Activated T-helper 17 cell treated with anti-CD3 and anti-CD28 coated beads, Interleukin-2, amount 50 U/mL, for 72 hours (primary cell): ENCODE data around the gene MUC6. TPM values are rescaled to one million over a fixed set of nuclear protein-coding genes. Genes with fewer than 3 reads are reported as not detected.

Experiments used
- ATAC-seq: fragments of 150-1000 bp; cut with Tn5 transposase; replicated peaks from 2 replicates; pipeline ENCODE4 v1.10.0; 2021; ENCODE audit warnings: mild to moderate bottlenecking, moderate library complexity
- H3K27ac Mint-ChIP-seq: one replicate; pipeline ENCODE4 v1.8.0; 2022; ENCODE audit warnings: mixed read lengths
- H3K27me3 Mint-ChIP-seq: one replicate; pipeline ENCODE4 v1.8.0; 2022; ENCODE audit warnings: mixed read lengths
- H3K36me3 Mint-ChIP-seq: one replicate; pipeline ENCODE4 v1.8.0; 2022; ENCODE audit warnings: low read depth, mild to moderate bottlenecking, mixed read lengths
- H3K4me1 Mint-ChIP-seq: one replicate; pipeline ENCODE4 v1.8.0; 2022; ENCODE audit warnings: mixed read lengths
- H3K4me3 Mint-ChIP-seq: one replicate; pipeline ENCODE4 v1.8.0; 2022; ENCODE audit warnings: mild to moderate bottlenecking, mixed read lengths
- H3K9me3 Mint-ChIP-seq: one replicate; pipeline ENCODE4 v1.8.0; 2022; ENCODE audit warnings: mixed read lengths
- total RNA-seq, 2 donors: library from RNA; stranded (reverse); gene quantifications; one replicate each; pipeline ENCODE4 v1.2.3, GENCODE V29; 2022

The MUC6 gene
- total RNA-seq, 2 donors from 2014 or later: not detected

- Mint-ChIP-seq H3K27ac (no peak overlapping the region), H3K27me3 (no peaks in the 10 kb centered on the region), H3K9me3 (no peaks in the 10 kb centered on the region), H3K36me3 (no peaks in the 10 kb centered on the region), H3K4me3 (no peak overlapping the region), H3K4me1 (no peaks in the 10 kb centered on the region)
- ATAC-seq: no peak
Measured at GRCh38 chr11:1039481-1040427, 3.2 kb upstream of the MUC6 start.

- Mint-ChIP-seq H3K4me1 (no peaks in the 10 kb centered on the region), H3K9me3 (no peaks in the 10 kb centered on the region), H3K27ac (no peak overlapping the region), H3K36me3 (no peaks in the 10 kb centered on the region), H3K27me3 (no peaks in the 10 kb centered on the region), H3K4me3 (no peak overlapping the region)
- no peak for ATAC-seq
Measured at GRCh38 chr11:1038921-1039320, 2.4 kb upstream of the MUC6 start.

GRCh38 chr11:1038361-1038760 lies 1.8 kb upstream of the MUC6 start:
- no peaks in the 10 kb centered on the region for H3K36me3 Mint-ChIP-seq
- no peak overlapping the region for H3K4me3 Mint-ChIP-seq
- H3K27ac Mint-ChIP-seq: no peak overlapping the region
- no peaks in the 10 kb centered on the region for H3K9me3 Mint-ChIP-seq
- H3K27me3 Mint-ChIP-seq: no peaks in the 10 kb centered on the region
- no peaks in the 10 kb centered on the region for H3K4me1 Mint-ChIP-seq
- no peak for ATAC-seq

GRCh38 chr11:1037506-1038055 lies 1.1 kb upstream of the MUC6 start:
- Mint-ChIP-seq H3K27me3 (no peaks in the 10 kb centered on the region), H3K9me3 (no peaks in the 10 kb centered on the region), H3K27ac (no peak overlapping the region), H3K4me1 (no peaks in the 10 kb centered on the region), H3K36me3 (no peaks in the 10 kb centered on the region), H3K4me3 (no peak overlapping the region)
- ATAC-seq: no peak

- no peak overlapping the region for H3K4me3 Mint-ChIP-seq
- H3K9me3 Mint-ChIP-seq: peaks cover 4% of the 10 kb centered on the region
- H3K27me3 Mint-ChIP-seq: no peaks in the 10 kb centered on the region
- ATAC-seq: no peak
- H3K27ac Mint-ChIP-seq: no peak overlapping the region
- H3K36me3 Mint-ChIP-seq: no peaks in the 10 kb centered on the region
- H3K4me1 Mint-ChIP-seq: no peaks in the 10 kb centered on the region
Measured at GRCh38 chr11:1036931-1037330, 413 bp upstream of the MUC6 start.

- no peaks in the 10 kb centered on the region for H3K36me3 Mint-ChIP-seq
- H3K9me3 Mint-ChIP-seq: peaks cover 4% of the 10 kb centered on the region
- H3K4me1 Mint-ChIP-seq: no peaks in the 10 kb centered on the region
- no peak overlapping the region for H3K4me3 Mint-ChIP-seq
- no peak for ATAC-seq
- H3K27me3 Mint-ChIP-seq: no peaks in the 10 kb centered on the region
- no peak overlapping the region for H3K27ac Mint-ChIP-seq
Measured at GRCh38 chr11:1035577-1036283, 788 bp downstream of the MUC6 start.

GRCh38 chr11:1034456-1035295 lies 1.8 kb downstream of the MUC6 start:
- Mint-ChIP-seq H3K4me1 (no peaks in the 10 kb centered on the region), H3K27me3 (no peaks in the 10 kb centered on the region), H3K9me3 (peaks cover 4% of the 10 kb centered on the region), H3K4me3 (no peak overlapping the region), H3K27ac (no peak overlapping the region), H3K36me3 (no peaks in the 10 kb centered on the region)
- no peak for ATAC-seq

GRCh38 chr11:1034001-1034400 lies 2.5 kb downstream of the MUC6 start:
- no peak for ATAC-seq
- Mint-ChIP-seq H3K27me3 (no peaks in the 10 kb centered on the region), H3K36me3 (no peaks in the 10 kb centered on the region), H3K4me1 (no peaks in the 10 kb centered on the region), H3K27ac (no peak overlapping the region), H3K4me3 (no peak overlapping the region), H3K9me3 (peaks cover 4% of the 10 kb centered on the region)

- peaks cover 4% of the 10 kb centered on the region for H3K9me3 Mint-ChIP-seq
- H3K36me3 Mint-ChIP-seq: no peaks in the 10 kb centered on the region
- H3K4me3 Mint-ChIP-seq: no peak overlapping the region
- no peaks in the 10 kb centered on the region for H3K4me1 Mint-ChIP-seq
- no peak for ATAC-seq
- no peaks in the 10 kb centered on the region for H3K27me3 Mint-ChIP-seq
- H3K27ac Mint-ChIP-seq: no peak overlapping the region
Measured at GRCh38 chr11:1033016-1033798, 3.3 kb downstream of the MUC6 start.

- no peak overlapping the region for H3K4me3 Mint-ChIP-seq
Measured at GRCh38 chr11:1032310-1032891, 4.1 kb downstream of the MUC6 start.

GRCh38 chr11:1031121-1031899 lies 5.2 kb downstream of the MUC6 start:
- H3K4me3 Mint-ChIP-seq: no peak overlapping the region
- no peaks in the 10 kb centered on the region for H3K36me3 Mint-ChIP-seq
- no peaks in the 10 kb centered on the region for H3K4me1 Mint-ChIP-seq
- no peak for ATAC-seq
- H3K9me3 Mint-ChIP-seq: peaks cover 4% of the 10 kb centered on the region
- H3K27me3 Mint-ChIP-seq: no peaks in the 10 kb centered on the region
- H3K27ac Mint-ChIP-seq: no peak overlapping the region

More at GRCh38 chr11:1032310-1032891, 4.1 kb downstream of the MUC6 start:
- Mint-ChIP-seq H3K27me3 (no peaks in the 10 kb centered on the region), H3K36me3 (no peaks in the 10 kb centered on the region), H3K27ac (no peak overlapping the region), H3K4me1 (no peaks in the 10 kb centered on the region), H3K9me3 (peaks cover 4% of the 10 kb centered on the region)
- ATAC-seq: no peak

- no peak overlapping the region for H3K4me3 Mint-ChIP-seq
- no peak overlapping the region for H3K27ac Mint-ChIP-seq
- ATAC-seq: no peak
- H3K4me1 Mint-ChIP-seq: no peaks in the 10 kb centered on the region
- H3K36me3 Mint-ChIP-seq: no peaks in the 10 kb centered on the region
- no peaks in the 10 kb centered on the region for H3K27me3 Mint-ChIP-seq
- peaks cover 4% of the 10 kb centered on the region for H3K9me3 Mint-ChIP-seq
Measured at GRCh38 chr11:1030556-1030955, 6.0 kb downstream of the MUC6 start.

- Mint-ChIP-seq H3K27ac (no peak overlapping the region), H3K36me3 (no peaks in the 10 kb centered on the region), H3K4me3 (no peak overlapping the region), H3K27me3 (no peaks in the 10 kb centered on the region), H3K4me1 (no peaks in the 10 kb centered on the region), H3K9me3 (peaks cover 4% of the 10 kb centered on the region)
- no peak for ATAC-seq
Measured at GRCh38 chr11:1030086-1030485, 6.4 kb downstream of the MUC6 start.
